HL-60 (cell line): ENCODE measurements around the gene PEAK3.

Experiments
- CTCF ChIP-seq: IDR thresholded peaks from one replicate; pipeline ENCODE4 v1.5.1; 2011; ENCODE audit warnings: low read length, control low read depth, inconsistent platforms; ENCODE audit not compliant: insufficient read depth
- GABPA ChIP-seq: IDR thresholded peaks from 2 replicates; pipeline ENCODE4 v1.6.1; 2012; ENCODE audit warnings: low read depth
- REST ChIP-seq: IDR thresholded peaks from 2 replicates; pipeline ENCODE4 v1.6.1; 2012; ENCODE audit warnings: low read depth; ENCODE audit not compliant: insufficient replicate concordance

- TF ChIP-seq CTCF (no peak), REST (no peak), GABPA (no peak)
Observed at GRCh38 chr19:2307518-2308012, 25.6 kb upstream of the PEAK3 start.
